Mucosa of descending colon (tissue), 3 donors: Measurements from ENCODE around the gene CDH4. TPM values are rescaled to one million over a fixed set of nuclear protein-coding genes. Genes with fewer than 3 reads are reported as not detected.

Experiments
- ATAC-seq: fragments of 200-7000 bp; cut with Tn5 transposase; one replicate; pipeline ENCODE4 v1.9.1; 2020; ENCODE audit warnings: mild to moderate bottlenecking, moderate library complexity
- DNase-seq, 3 donors: peaks; one replicate each; pipeline ENCODE4 v3.0.0-alpha.2; 2020
- H3K36me3 ChIP-seq: fragments of 200-600 bp; one replicate; pipeline ENCODE4 v1.8.0; 2021; ENCODE audit warnings: low read depth, mild to moderate bottlenecking
- H3K4me1 ChIP-seq: fragments of 200-600 bp; one replicate; pipeline ENCODE4 v1.8.0; 2021; ENCODE audit warnings: low read depth, mild to moderate bottlenecking
- H3K4me3 ChIP-seq: fragments of 200-600 bp; one replicate; pipeline ENCODE4 v1.8.0; 2021; ENCODE audit warnings: mild to moderate bottlenecking
- H3K9me3 ChIP-seq: fragments of 200-600 bp; one replicate; pipeline ENCODE4 v1.8.0; 2021; ENCODE audit warnings: mild to moderate bottlenecking
- intact Hi-C, 2 donors: fragments of 100-400 bp; cut with DNase I in 1 of 2; cut with micrococcal nuclease in 1 of 2; formaldehyde crosslinking; loops; one replicate each; pipeline versions ENCODE4 v1.11.0 to v1.11.1; 2022; cut with DNase I, micrococcal nuclease
- total RNA-seq, 3 donors: library from RNA; stranded (reverse); fragmentation: NEBNext Ultra II Directional in 2 of 3; extraction: Animal tissue kit (Norgen Biotek cat#: 25700) in 2 of 3; gene quantifications; one replicate each; pipeline versions ENCODE4 v1.2.1 to v1.2.4, GENCODE V29; 2021 to 2023
- TF ChIP-seq, protein P1 (sequence below): fragments of 200-600 bp; IDR thresholded peaks from one replicate; pipeline ENCODE4 v1.8.0; 2022; ENCODE audit warnings: antibody characterized with exemption, mild to moderate bottlenecking
- donor health status: DM: no; HTN: no; CAD: no; lungs with moderate emphysema.
- donor health status: DM: no; HTN: no; CAD: no.
- donor health status: DM: no; HTN: yes; CAD: no.

Gene CDH4
- total RNA-seq, 3 donors from 2014 or later: 0.16 TPM; not detected in 2

DNA sequence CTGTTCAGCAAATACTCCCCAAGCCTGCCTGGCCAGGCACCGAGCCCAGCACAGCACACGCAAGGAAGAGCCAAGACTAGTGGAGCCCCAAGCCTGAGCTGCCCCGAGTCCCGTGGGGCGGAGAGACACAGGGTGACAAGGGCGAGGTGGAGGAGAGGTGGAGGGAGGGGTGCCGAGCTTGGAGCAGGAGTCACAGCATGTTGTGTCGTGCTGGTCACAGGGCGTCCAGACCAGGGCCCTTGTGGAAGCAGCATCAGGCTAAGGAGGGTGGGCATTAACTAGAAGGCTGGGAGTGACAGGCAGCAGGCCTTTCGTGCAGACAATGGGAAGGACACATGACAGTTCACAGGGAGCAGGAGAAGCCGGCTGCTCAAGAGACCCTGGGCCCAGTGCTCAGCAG, 422.1 kb downstream of the CDH4 start:
- Histone ChIP-seq H3K36me3 (no peaks in the 10 kb centered on the region), H3K9me3 (no peaks in the 10 kb centered on the region), H3K4me3 (no peak overlapping the region), H3K4me1 (no peaks in the 10 kb centered on the region)
- intact Hi-C loops: no loop called here
- TF ChIP-seq, protein P1, sequence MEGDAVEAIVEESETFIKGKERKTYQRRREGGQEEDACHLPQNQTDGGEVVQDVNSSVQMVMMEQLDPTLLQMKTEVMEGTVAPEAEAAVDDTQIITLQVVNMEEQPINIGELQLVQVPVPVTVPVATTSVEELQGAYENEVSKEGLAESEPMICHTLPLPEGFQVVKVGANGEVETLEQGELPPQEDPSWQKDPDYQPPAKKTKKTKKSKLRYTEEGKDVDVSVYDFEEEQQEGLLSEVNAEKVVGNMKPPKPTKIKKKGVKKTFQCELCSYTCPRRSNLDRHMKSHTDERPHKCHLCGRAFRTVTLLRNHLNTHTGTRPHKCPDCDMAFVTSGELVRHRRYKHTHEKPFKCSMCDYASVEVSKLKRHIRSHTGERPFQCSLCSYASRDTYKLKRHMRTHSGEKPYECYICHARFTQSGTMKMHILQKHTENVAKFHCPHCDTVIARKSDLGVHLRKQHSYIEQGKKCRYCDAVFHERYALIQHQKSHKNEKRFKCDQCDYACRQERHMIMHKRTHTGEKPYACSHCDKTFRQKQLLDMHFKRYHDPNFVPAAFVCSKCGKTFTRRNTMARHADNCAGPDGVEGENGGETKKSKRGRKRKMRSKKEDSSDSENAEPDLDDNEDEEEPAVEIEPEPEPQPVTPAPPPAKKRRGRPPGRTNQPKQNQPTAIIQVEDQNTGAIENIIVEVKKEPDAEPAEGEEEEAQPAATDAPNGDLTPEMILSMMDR: no peak
- peak in 1 of 3 donors; percentile 9 for DNase-seq
- ATAC-seq: no peak

DNA sequence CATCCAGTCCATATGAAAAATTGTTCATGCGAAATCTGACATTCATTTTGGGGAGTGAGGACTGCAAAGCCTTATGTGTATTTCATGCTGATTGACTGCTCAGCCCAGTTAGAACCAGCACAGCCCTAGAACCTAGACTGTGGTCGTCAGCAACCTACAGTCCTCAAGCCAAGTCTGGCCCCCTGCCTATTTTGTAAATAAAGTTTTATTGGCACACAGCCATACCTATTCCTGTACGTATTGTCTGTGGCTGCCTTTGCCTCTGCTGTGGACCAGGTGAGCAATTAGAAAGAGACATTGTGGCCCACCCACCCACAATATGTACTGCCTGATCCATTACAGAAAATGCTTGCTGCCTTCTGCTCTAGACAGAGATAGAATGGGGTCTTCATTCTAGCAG, 422.6 kb downstream of the CDH4 start:
- Histone ChIP-seq H3K9me3 (no peaks in the 10 kb centered on the region), H3K4me1 (no peaks in the 10 kb centered on the region), H3K4me3 (no peak overlapping the region), H3K36me3 (no peaks in the 10 kb centered on the region)
- intact Hi-C loops: no loop called here
- ATAC-seq: no peak
- DNase-seq: no peak
- TF ChIP-seq, protein P1: no peak

DNA sequence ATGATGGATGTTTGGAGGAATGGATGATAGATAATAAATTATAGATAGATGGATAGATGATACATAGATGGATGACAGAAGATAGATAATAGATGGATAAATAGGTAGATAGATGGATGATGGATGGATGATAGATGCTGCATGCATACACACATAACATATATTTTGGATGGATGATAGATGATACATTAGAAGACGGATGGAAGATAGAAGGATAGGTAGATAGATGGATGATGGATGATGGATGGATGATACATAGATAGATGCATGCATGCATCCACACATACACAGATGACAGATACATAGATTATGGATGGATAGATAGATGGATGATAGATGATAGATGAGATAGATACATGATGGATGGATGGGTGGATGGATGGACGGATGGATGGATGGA, 425.9 kb downstream of the CDH4 start:
- DNase-seq: no peak
- no peaks in the 10 kb centered on the region for H3K9me3 ChIP-seq
- no peaks in the 10 kb centered on the region for H3K36me3 ChIP-seq
- no peak for ATAC-seq
- H3K4me3 ChIP-seq: no peak overlapping the region
- intact Hi-C loops: no loop called here
- no peaks in the 10 kb centered on the region for H3K4me1 ChIP-seq
- TF ChIP-seq, protein P1: no peak

DNA sequence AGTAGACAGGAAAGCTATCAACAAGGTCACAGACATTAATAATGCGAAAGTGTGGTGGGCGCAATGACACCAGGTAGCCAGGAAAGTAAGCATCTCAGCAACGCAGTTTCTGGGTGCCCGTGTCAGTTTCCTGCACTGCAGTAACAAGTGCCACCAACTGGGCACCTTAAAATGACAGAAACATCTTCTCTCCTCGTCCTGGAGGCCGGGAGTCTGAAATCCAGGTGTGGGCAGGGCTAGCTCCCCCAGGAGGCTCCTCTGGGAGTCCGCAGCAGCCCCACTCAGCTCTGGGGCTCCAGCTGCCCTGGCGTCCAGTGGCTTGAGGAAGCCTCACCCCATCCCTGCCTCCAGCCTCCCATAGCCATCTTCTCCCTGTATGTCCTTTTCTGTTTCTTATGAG, 426.4 kb downstream of the CDH4 start:
- no peaks in the 10 kb centered on the region for H3K9me3 ChIP-seq
- no peaks in the 10 kb centered on the region for H3K36me3 ChIP-seq
- DNase-seq (peak in 2 of 3 donors; percentile 5 to 10), ATAC-seq (no peak)
- intact Hi-C loops: no loop called here
- no peaks in the 10 kb centered on the region for H3K4me1 ChIP-seq
- TF ChIP-seq, protein P1: no peak
- H3K4me3 ChIP-seq: no peak overlapping the region

DNA sequence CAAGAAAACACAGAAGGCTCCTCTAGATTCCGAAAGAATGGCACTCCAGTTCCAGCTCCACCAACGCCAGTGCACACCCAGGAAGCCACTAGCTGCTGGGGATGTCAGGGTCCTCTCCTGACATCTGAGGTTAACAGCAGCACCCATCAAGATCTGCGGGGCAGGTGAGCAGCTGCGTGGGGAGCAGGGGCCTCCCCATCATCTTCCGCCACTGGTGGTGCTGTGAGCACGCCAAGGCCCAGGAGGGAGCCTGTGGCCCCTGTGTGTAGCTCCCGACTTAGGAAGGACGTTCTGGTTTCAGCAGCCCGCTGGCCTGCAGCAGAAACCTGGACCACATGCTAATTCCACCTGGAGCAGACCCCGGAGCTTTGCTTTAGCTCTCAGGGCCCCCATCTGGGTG, 427.4 kb downstream of the CDH4 start:
- Histone ChIP-seq H3K36me3 (no peaks in the 10 kb centered on the region), H3K4me3 (no peak overlapping the region), H3K4me1 (no peaks in the 10 kb centered on the region), H3K9me3 (no peaks in the 10 kb centered on the region)
- TF ChIP-seq, protein P1: no peak
- DNase-seq (peak in 1 of 3 donors; percentile 8), ATAC-seq (no peak)
- intact Hi-C loops: no loop called here

DNA sequence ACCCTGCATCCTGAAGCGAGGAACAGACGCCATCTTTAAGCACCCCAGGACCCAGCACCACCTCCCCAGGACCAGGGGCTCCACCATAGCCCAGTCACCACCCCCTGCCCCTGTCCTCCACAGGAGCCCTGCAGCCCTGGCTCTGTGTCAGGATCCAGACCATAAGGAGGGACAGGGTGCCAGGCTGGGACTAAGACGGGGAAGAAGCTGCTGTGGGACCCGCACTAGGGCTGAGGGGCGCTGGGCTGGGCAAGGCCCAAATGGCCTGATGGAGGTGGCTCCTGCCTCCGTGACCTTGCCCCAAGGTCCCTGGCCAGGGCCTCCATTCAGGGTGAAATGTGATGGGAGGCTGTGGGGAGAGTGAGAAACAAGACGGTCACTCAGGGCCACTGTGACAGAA, 428.0 kb downstream of the CDH4 start:
- Histone ChIP-seq H3K9me3 (no peaks in the 10 kb centered on the region), H3K36me3 (no peaks in the 10 kb centered on the region), H3K4me1 (no peaks in the 10 kb centered on the region), H3K4me3 (no peak overlapping the region)
- DNase-seq (peak in 2 of 3 donors; percentile 11 to 32), ATAC-seq (no peak)
- intact Hi-C loops: no loop called here
- TF ChIP-seq, protein P1: no peak
